ENCODE results near the gene ZNF20. TPM values are rescaled to one million over a fixed set of nuclear protein-coding genes. Genes with fewer than 3 reads are reported as not detected.

The ZNF20 gene
- total RNA-seq, result 8.5 TPM

DNA sequence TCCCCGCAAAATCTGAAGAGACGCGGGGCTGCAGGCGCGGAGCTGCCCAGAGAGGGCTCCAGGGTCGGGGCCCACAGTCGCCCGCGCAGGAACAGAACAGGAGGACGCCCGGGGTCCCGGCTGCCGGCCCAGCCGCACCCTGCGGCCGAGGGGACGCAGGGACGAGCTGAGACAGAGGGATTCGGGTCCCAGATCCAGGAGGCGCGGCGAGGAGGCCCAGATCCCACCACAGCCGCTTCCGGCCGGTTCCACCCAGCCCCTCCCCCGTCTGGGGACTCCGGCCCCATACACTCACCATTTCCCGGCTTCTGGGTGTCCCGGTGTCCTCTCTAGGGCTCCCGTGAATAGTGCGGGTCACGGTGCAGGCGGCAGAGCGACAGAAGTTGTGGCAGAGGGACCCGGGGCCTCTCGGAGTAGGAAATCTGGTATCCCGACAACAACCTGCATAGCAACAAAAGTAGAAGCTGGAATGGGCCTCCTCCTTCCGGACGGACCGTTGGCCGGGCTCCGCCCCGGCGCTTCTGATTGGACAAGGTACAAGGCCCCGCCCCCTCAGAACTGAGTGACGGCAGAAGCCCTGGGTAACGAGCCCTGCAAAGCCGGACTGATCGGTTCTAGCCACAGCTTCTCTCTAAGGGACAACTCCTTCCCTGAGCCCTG is at the start of gene ZNF20:
ZNF20 (minus strand) TSS at position 466 of the 660 bp plus-strand sequence; CDS start at position 298, 168 bp downstream.

GRCh38 chr19:12162882-12163806 is 23.0 kb upstream of the ZNF20 start, which contains the start of gene ZNF136:
TSS of gene ZNF136 (plus strand) at chr19:12163096. CDS start at chr19:12163204, 108 bp downstream.

DNA sequence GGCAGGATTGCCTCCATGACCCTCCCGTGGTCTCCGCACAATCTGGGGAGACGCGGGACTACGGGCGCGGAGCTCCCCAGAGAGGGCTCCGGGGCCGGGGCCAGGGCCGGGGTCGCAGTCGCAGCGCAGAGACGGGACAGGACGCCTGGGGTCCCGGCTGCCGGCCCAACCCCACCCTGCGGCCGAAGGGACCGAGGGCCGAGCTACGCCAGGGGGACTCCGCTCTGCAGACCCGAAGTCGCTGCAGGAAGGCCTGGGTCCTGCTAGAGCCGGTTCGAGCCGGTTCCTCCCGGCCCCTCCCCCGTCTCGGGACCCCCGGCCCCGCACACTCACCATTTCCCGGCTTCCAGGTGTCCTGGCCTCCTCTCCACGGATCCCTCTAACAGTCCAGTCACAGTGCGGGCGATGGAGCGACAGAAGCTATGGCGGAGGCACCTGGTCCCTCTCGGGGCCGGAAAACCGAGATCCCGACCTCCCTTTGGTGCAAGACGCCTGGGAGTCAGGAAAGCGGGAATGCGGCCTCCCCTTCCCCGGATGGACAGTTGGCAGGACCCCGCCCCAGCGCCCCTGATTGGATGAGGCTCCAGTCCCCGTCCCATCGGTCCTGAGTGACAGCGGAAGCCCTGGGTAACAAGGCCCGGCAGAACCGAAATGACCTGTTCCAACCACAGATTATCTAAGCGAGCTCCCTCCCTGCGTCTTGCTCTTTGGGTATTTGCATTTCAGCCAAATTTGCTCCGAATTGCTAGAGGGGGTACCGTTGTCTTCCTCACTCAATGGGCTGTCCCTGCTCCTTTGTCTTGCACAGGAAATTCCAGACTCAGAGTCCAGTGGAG is 16.3 kb upstream of the ZNF20 start, which contains the start of gene ZNF625:
ZNF625 (minus strand) TSS at position 512 of the 836 bp plus-strand sequence; CDS start at position 336, 176 bp downstream.

Small RNAs within 50 kb of the gene (small RNA-seq; reads per million reads assigned to genes)
- gene RF00019, result not detected
- gene RNA5SP467, result not detected

Other genes with a start within 250 kb of the ZNF20 start
- gene ZNF700, start 215.2 kb downstream of the ZNF20 start, total RNA-seq, result 15.0 TPM
- gene ZNF763, start 175.3 kb downstream of the ZNF20 start, total RNA-seq, result 3.5 TPM
- gene ZNF433, start 104.7 kb downstream of the ZNF20 start, total RNA-seq, result 14.1 TPM
- gene ZNF878, start 87.4 kb downstream of the ZNF20 start, total RNA-seq, result 0.46 TPM
- gene ZNF844, start 75.6 kb downstream of the ZNF20 start, total RNA-seq, result 12.9 TPM
- gene ZNF625, start 16.4 kb upstream of the ZNF20 start, total RNA-seq, result 24.5 TPM
- gene ZNF136, start 22.7 kb upstream of the ZNF20 start, total RNA-seq, result 24.7 TPM
- gene ZNF44, start 154.5 kb upstream of the ZNF20 start, total RNA-seq, result 18.0 TPM
- gene ZNF563, start 193.3 kb upstream of the ZNF20 start, total RNA-seq, result 2.3 TPM
- gene ZNF442, start 225.3 kb upstream of the ZNF20 start, total RNA-seq, result 11.1 TPM

All from diencephalon (tissue), 1 donor.